ENCODE measurements around the gene C1orf232.

DNA sequence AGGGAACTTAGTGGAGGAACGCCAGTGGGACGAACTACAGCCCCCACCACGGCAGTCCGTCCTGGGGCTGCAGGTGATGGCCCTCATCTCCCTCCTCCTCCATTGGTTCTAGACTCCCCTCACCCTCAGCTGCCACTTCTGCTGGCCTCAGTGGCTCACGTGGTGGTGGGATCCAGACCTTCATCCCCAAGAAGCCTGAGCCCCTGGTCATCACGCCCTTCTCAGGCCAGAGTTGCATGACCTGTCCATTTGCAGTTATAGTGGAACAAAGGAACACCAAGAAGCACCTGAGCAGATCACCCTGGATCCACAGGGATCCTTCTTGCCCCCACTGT is 22.8 kb downstream of the C1orf232 start:
- TF ChIP-seq, protein P1, sequence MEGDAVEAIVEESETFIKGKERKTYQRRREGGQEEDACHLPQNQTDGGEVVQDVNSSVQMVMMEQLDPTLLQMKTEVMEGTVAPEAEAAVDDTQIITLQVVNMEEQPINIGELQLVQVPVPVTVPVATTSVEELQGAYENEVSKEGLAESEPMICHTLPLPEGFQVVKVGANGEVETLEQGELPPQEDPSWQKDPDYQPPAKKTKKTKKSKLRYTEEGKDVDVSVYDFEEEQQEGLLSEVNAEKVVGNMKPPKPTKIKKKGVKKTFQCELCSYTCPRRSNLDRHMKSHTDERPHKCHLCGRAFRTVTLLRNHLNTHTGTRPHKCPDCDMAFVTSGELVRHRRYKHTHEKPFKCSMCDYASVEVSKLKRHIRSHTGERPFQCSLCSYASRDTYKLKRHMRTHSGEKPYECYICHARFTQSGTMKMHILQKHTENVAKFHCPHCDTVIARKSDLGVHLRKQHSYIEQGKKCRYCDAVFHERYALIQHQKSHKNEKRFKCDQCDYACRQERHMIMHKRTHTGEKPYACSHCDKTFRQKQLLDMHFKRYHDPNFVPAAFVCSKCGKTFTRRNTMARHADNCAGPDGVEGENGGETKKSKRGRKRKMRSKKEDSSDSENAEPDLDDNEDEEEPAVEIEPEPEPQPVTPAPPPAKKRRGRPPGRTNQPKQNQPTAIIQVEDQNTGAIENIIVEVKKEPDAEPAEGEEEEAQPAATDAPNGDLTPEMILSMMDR (IDR thresholded peaks at IDR 0.05) = no peak
- TF ChIP-seq POLR2A (IDR thresholded peaks at IDR 0.05) = no peak

Data from Peyer's patch (tissue), 4 donors.